Muscle layer of duodenum (tissue), 2 donors: ENCODE data around the gene CKAP5.
"Not testable (repeated sequence)": the region's sequence is repeated elsewhere in the genome, so short reads cannot be mapped to it uniquely, and the experiment has no call there.

Experiments
- H3K27ac ChIP-seq: one replicate; pipeline ENCODE4 v1.7.0; 2013; ENCODE audit warnings: mild to moderate bottlenecking, low read length
- H3K27me3 ChIP-seq: one replicate; pipeline ENCODE4 v1.7.0; 2013; ENCODE audit warnings: low read depth, mild to moderate bottlenecking, control low read depth, low read length
- H3K36me3 ChIP-seq, 2 donors: one replicate each; pipeline ENCODE4 v1.7.0; 2013; ENCODE audit warnings: low read length in 2 of 2, control low read depth in 1 of 2, mild to moderate bottlenecking in 1 of 2; ENCODE audit not compliant: insufficient read depth in 2 of 2, control insufficient read depth in 1 of 2
- H3K4me1 ChIP-seq, 2 donors: one replicate each; pipeline ENCODE4 v1.7.0; 2013; ENCODE audit warnings: low read length in 2 of 2, mild to moderate bottlenecking in 2 of 2, control low read depth in 1 of 2, moderate library complexity in 1 of 2; ENCODE audit not compliant: insufficient read depth in 2 of 2, control insufficient read depth in 1 of 2
- H3K4me3 ChIP-seq, 2 donors: one replicate each; pipeline ENCODE4 v1.7.0; 2013; ENCODE audit warnings: low read length in 2 of 2, low read depth in 1 of 2, mild to moderate bottlenecking in 1 of 2
- H3K9me3 ChIP-seq, 2 donors: one replicate each; pipeline ENCODE4 v1.7.0; 2013; ENCODE audit warnings: low read length in 2 of 2, control low read depth in 1 of 2, mild to moderate bottlenecking in 1 of 2; ENCODE audit not compliant: control insufficient read depth in 1 of 2
- donor health status: healthy.

The CKAP5 gene

GRCh38 chr11:46711303-46711702 is 134.8 kb downstream of the CKAP5 start:
- Histone ChIP-seq H3K36me3 (peaks cover 0 to 11% of the 10 kb centered on the region in 2 donors), H3K27ac (peak overlapping the region; percentile 80), H3K4me3 (no peak overlapping the region), H3K27me3 (no peaks in the 10 kb centered on the region), H3K4me1 (peaks cover 0 to 4% of the 10 kb centered on the region in 2 donors), H3K9me3 (no peaks in the 10 kb centered on the region)

DNA sequence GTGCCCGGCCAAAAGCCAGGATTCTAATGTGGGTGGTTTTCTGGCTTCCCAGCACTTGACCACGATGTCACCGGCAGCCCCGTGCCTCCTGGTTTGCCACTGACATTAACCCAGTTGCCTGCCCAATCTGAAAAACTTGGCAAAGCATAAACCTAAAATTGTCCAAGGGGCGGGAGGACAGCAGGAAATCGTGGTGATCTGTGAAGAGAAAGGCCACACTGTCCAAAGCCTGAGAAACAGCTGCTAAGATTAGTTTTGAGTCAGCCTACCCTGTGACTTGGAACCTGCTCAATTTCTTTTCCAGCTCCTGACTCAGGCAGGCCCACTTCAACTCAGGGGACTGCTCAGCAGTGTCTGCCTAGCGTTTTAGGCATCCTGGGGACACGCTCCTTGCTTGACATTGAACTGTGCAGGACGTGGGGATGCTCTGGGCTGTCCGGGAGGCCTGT is 135.2 kb downstream of the CKAP5 start:
- H3K9me3 ChIP-seq, result no peaks in the 10 kb centered on the region
- peaks cover 0 to 4% of the 10 kb centered on the region in 2 donors for H3K4me1 ChIP-seq
- peak overlapping the region; percentile 80 for H3K27ac ChIP-seq
- H3K36me3 ChIP-seq, result peaks cover 2 to 14% of the 10 kb centered on the region in 2 donors
- no peaks in the 10 kb centered on the region for H3K27me3 ChIP-seq
- H3K4me3 ChIP-seq, result no peak overlapping the region

- H3K36me3 ChIP-seq, result peaks cover 15 to 29% of the 10 kb centered on the region in 2 donors
- H3K9me3 ChIP-seq, H3K4me3 ChIP-seq, H3K27me3 ChIP-seq, H3K27ac ChIP-seq, H3K4me1 ChIP-seq: not testable (repeated sequence)
Measured at GRCh38 chr11:46709351-46709750, 136.7 kb downstream of the CKAP5 start.

- peaks cover 32 to 51% of the 10 kb centered on the region in 2 donors for H3K36me3 ChIP-seq
- H3K27me3 ChIP-seq, result no peaks in the 10 kb centered on the region
- H3K4me1 ChIP-seq, result peaks cover 4 to 11% of the 10 kb centered on the region in 2 donors
- no peaks in the 10 kb centered on the region for H3K9me3 ChIP-seq
- H3K27ac ChIP-seq, result no peak overlapping the region
- no peak overlapping the region for H3K4me3 ChIP-seq
Measured at GRCh38 chr11:46706886-46707285, 139.2 kb downstream of the CKAP5 start.

GRCh38 chr11:46705070-46705688 is 140.9 kb downstream of the CKAP5 start:
- H3K9me3 ChIP-seq, result no peaks in the 10 kb centered on the region
- no peaks in the 10 kb centered on the region for H3K27me3 ChIP-seq
- peaks cover 5 to 19% of the 10 kb centered on the region in 2 donors for H3K4me1 ChIP-seq
- no peak overlapping the region for H3K27ac ChIP-seq
- H3K36me3 ChIP-seq, result peaks cover 32 to 45% of the 10 kb centered on the region in 2 donors
- no peak overlapping the region for H3K4me3 ChIP-seq

DNA sequence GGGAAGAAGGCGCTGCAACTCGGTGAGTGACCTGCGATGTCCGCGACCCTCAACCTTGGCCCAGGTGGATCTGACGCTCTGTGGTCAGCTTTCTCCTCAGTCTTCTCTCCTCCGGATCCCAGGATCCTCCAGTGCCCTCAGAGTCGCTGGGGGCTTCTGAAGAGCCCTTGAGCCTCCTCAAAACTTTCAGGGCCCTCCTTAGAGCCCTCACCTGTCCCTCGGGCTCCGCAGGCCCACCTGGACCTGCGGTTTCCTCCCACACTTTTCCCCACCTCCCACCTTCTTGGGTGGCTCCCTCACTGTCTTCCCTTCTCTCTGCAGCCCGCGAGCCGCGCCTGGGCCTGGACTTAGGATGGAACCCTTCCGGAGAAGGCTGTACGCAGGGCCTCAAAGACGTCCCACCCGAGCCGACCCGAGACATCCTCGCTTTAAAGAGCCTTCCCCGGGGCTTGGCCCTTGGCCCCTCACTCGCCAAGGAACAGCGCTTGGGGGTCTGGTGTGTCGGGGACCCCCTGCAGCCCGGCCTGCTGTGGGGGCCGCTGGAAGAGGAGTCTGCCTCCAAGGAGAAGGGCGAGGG is 144.9 kb downstream of the CKAP5 start:
- H3K27ac ChIP-seq, result peak overlapping the region; percentile 97
- H3K4me3 ChIP-seq, result peak overlapping the region; percentile 98 to 100
- H3K36me3 ChIP-seq, result peaks cover 32 to 39% of the 10 kb centered on the region in 2 donors
- no peaks in the 10 kb centered on the region for H3K9me3 ChIP-seq
- no peaks in the 10 kb centered on the region for H3K27me3 ChIP-seq
- H3K4me1 ChIP-seq, result peaks cover 19 to 58% of the 10 kb centered on the region in 2 donors

- no peaks in the 10 kb centered on the region for H3K9me3 ChIP-seq
- peaks cover 19 to 65% of the 10 kb centered on the region in 2 donors for H3K4me1 ChIP-seq
- peaks cover 32 to 38% of the 10 kb centered on the region in 2 donors for H3K36me3 ChIP-seq
- H3K27me3 ChIP-seq, result no peaks in the 10 kb centered on the region
- peak within 1 kb of the TSS; percentile 98 to 100 for H3K4me3 ChIP-seq
- H3K27ac ChIP-seq, result peak within 1 kb of the TSS; percentile 97
Measured at GRCh38 chr11:46700241-46701077, 145.6 kb downstream of the CKAP5 start, which contains the start of the genes ARHGAP1 and ZNF408. TSS of gene ARHGAP1 (minus strand) at chr11:46700619. CDS start at chr11:46696107, 4,512 bp downstream. TSS of gene ZNF408 (plus strand) at chr11:46701031. CDS start at chr11:46701048, 17 bp downstream.

GRCh38 chr11:46698597-46698996 is 147.5 kb downstream of the CKAP5 start:
- peaks cover 32 to 38% of the 10 kb centered on the region in 2 donors for H3K36me3 ChIP-seq
- no peaks in the 10 kb centered on the region for H3K27me3 ChIP-seq
- no peaks in the 10 kb centered on the region for H3K9me3 ChIP-seq
- peak overlapping the region; percentile 40 for H3K27ac ChIP-seq
- H3K4me3 ChIP-seq, result peak overlapping the region in 1 of 2 donors; percentile 42
- peaks cover 19 to 81% of the 10 kb centered on the region in 2 donors for H3K4me1 ChIP-seq

GRCh38 chr11:46697723-46698122 is 148.4 kb downstream of the CKAP5 start:
- Histone ChIP-seq H3K27ac (peak overlapping the region; percentile 51), H3K4me3 (peak overlapping the region in 1 of 2 donors; percentile 23), H3K4me1 (peaks cover 19 to 79% of the 10 kb centered on the region in 2 donors), H3K36me3 (peaks cover 25 to 34% of the 10 kb centered on the region in 2 donors), H3K9me3 (no peaks in the 10 kb centered on the region), H3K27me3 (no peaks in the 10 kb centered on the region)

GRCh38 chr11:46697303-46697702 is 148.8 kb downstream of the CKAP5 start:
- Histone ChIP-seq H3K4me1 (peaks cover 19 to 75% of the 10 kb centered on the region in 2 donors), H3K27me3 (no peaks in the 10 kb centered on the region), H3K4me3 (peak overlapping the region in 1 of 2 donors; percentile 23), H3K27ac (peak overlapping the region; percentile 51), H3K9me3 (no peaks in the 10 kb centered on the region), H3K36me3 (peaks cover 23 to 32% of the 10 kb centered on the region in 2 donors)

GRCh38 chr11:46696212-46696558 is 149.9 kb downstream of the CKAP5 start:
- Histone ChIP-seq H3K4me1 (peaks cover 14 to 64% of the 10 kb centered on the region in 2 donors), H3K27me3 (no peaks in the 10 kb centered on the region), H3K4me3 (no peak overlapping the region), H3K27ac (no peak overlapping the region), H3K36me3 (peaks cover 29 to 38% of the 10 kb centered on the region in 2 donors), H3K9me3 (no peaks in the 10 kb centered on the region)
